HEK293 (cell line): ENCODE results near the gene JAZF1.

Experiments used
- HOXD13 ChIP-seq: sonication (generic); formaldehyde crosslinking; IDR thresholded peaks from 2 replicates; pipeline ENCODE4 v1.8.0; 2022; ENCODE audit warnings: missing genetic modification reagents, borderline replicate concordance
- PRDM4 ChIP-seq: fragments of 450-650 bp; formaldehyde crosslinking; IDR thresholded peaks from 2 replicates; pipeline ENCODE4 v1.5.1; 2017; ENCODE audit warnings: missing biosample characterization, missing genetic modification characterization
- ZNF19 ChIP-seq: fragments of 450-650 bp; formaldehyde crosslinking; IDR thresholded peaks from 2 replicates; pipeline ENCODE4; 2016; ENCODE audit warnings: missing biosample characterization, missing genetic modification characterization, low read depth
- ZNF341 ChIP-seq: fragments of 450-650 bp; formaldehyde crosslinking; IDR thresholded peaks from 2 replicates; pipeline ENCODE4; 2016; ENCODE audit warnings: low read depth, missing biosample characterization, missing genetic modification characterization
- ZNF449 ChIP-seq: fragments of 450-650 bp; formaldehyde crosslinking; IDR thresholded peaks from 2 replicates; pipeline ENCODE4 v1.5.1; 2017; ENCODE audit warnings: missing biosample characterization, mild to moderate bottlenecking, missing genetic modification characterization, moderate library complexity
- ZNF501 ChIP-seq: fragments of 450-650 bp; formaldehyde crosslinking; IDR thresholded peaks from 2 replicates; pipeline ENCODE4 v1.5.1; 2016; ENCODE audit warnings: missing biosample characterization, missing genetic modification characterization
- ZNF518A ChIP-seq: fragments of 450-650 bp; formaldehyde crosslinking; conservative IDR thresholded peaks from 2 replicates; pipeline ENCODE4 v1.5.1; 2016; ENCODE audit warnings: low read depth, missing biosample characterization, missing genetic modification characterization
- ZNF624 ChIP-seq: fragments of 450-650 bp; formaldehyde crosslinking; IDR thresholded peaks from 2 replicates; pipeline ENCODE4 v1.5.1; 2017; ENCODE audit warnings: missing biosample characterization, missing genetic modification characterization
- ZNF645 ChIP-seq: fragments of 450-650 bp; formaldehyde crosslinking; IDR thresholded peaks from 2 replicates; pipeline ENCODE4; 2016; ENCODE audit warnings: missing biosample characterization, missing genetic modification characterization
- ZNF76 ChIP-seq: fragments of 450-650 bp; formaldehyde crosslinking; IDR thresholded peaks from 2 replicates; pipeline ENCODE4; 2016; ENCODE audit warnings: low read depth, missing biosample characterization, missing genetic modification characterization, borderline replicate concordance
- TF ChIP-seq, protein P1 (sequence below): fragments of 450-650 bp; formaldehyde crosslinking; IDR thresholded peaks from 2 replicates; pipeline ENCODE4 v1.5.1; 2016; ENCODE audit warnings: missing biosample characterization, missing genetic modification characterization
- TF ChIP-seq, protein P2 (sequence below): sonication (generic); formaldehyde crosslinking; IDR thresholded peaks from 2 replicates; pipeline ENCODE4 v1.8.1; 2022; ENCODE audit warnings: mild to moderate bottlenecking, moderate library complexity, missing genetic modification reagents
- TF ChIP-seq, protein P3 (sequence below): fragments of 450-650 bp; formaldehyde crosslinking; IDR thresholded peaks from 2 replicates; pipeline ENCODE4 v1.5.1; 2016; ENCODE audit warnings: missing biosample characterization, missing genetic modification characterization
- TF ChIP-seq, protein P4 (sequence below): fragments of 450-650 bp; formaldehyde crosslinking; IDR thresholded peaks from 2 replicates; pipeline ENCODE4 v1.5.1; 2016; ENCODE audit warnings: missing biosample characterization, missing genetic modification characterization

Gene JAZF1

GRCh38 chr7:28179120-28180030 lies 1.2 kb downstream of the JAZF1 start (continued):
- TF ChIP-seq ZNF449 (tag by site-specific recombination) (no peak), ZNF645 (tag by site-specific recombination) (no peak), ZNF624 (tag by site-specific recombination) (no peak), HOXD13 (CRISPR knock-in tag) (no peak), ZNF341 (tag by site-specific recombination) (no peak), PRDM4 (tag by site-specific recombination) (no peak), ZNF19 (tag by site-specific recombination) (no peak), ZNF76 (tag by site-specific recombination) (no peak), ZNF518A (tag by site-specific recombination) (no peak), ZNF501 (tag by site-specific recombination) (no peak)
- TF ChIP-seq, protein P1, sequence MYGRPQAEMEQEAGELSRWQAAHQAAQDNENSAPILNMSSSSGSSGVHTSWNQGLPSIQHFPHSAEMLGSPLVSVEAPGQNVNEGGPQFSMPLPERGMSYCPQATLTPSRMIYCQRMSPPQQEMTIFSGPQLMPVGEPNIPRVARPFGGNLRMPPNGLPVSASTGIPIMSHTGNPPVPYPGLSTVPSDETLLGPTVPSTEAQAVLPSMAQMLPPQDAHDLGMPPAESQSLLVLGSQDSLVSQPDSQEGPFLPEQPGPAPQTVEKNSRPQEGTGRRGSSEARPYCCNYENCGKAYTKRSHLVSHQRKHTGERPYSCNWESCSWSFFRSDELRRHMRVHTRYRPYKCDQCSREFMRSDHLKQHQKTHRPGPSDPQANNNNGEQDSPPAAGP = no peak
- TF ChIP-seq, protein P2, sequence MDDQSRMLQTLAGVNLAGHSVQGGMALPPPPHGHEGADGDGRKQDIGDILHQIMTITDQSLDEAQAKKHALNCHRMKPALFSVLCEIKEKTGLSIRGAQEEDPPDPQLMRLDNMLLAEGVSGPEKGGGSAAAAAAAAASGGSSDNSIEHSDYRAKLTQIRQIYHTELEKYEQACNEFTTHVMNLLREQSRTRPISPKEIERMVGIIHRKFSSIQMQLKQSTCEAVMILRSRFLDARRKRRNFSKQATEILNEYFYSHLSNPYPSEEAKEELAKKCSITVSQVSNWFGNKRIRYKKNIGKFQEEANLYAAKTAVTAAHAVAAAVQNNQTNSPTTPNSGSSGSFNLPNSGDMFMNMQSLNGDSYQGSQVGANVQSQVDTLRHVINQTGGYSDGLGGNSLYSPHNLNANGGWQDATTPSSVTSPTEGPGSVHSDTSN (CRISPR knock-in tag) = no peak
- TF ChIP-seq, protein P3, sequence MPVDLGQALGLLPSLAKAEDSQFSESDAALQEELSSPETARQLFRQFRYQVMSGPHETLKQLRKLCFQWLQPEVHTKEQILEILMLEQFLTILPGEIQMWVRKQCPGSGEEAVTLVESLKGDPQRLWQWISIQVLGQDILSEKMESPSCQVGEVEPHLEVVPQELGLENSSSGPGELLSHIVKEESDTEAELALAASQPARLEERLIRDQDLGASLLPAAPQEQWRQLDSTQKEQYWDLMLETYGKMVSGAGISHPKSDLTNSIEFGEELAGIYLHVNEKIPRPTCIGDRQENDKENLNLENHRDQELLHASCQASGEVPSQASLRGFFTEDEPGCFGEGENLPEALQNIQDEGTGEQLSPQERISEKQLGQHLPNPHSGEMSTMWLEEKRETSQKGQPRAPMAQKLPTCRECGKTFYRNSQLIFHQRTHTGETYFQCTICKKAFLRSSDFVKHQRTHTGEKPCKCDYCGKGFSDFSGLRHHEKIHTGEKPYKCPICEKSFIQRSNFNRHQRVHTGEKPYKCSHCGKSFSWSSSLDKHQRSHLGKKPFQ = no peak
- TF ChIP-seq, protein P4, sequence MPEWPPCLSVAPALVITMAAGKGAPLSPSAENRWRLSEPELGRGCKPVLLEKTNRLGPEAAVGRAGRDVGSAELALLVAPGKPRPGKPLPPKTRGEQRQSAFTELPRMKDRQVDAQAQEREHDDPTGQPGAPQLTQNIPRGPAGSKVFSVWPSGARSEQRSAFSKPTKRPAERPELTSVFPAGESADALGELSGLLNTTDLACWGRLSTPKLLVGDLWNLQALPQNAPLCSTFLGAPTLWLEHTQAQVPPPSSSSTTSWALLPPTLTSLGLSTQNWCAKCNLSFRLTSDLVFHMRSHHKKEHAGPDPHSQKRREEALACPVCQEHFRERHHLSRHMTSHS (tag by site-specific recombination) = no peak
